ENCODE data around the gene CDKN3.

- TF ChIP-seq EZH2 (IDR thresholded peaks at IDR 0.05) (no peak), POLR2AphosphoS5 (IDR thresholded peaks at IDR 0.05; ENCODE audit: borderline replicate concordance, low read depth, low read length) (no peak)
These were observed 47.1 kb upstream of the CDKN3 start for GRCh38 chr14:54349713-54350112.

Measured in SK-N-MC (cell line).